HFFc6 (cell line): Measurements from ENCODE around the gene UBD. TPM values are rescaled to one million over a fixed set of nuclear protein-coding genes. Genes with fewer than 3 reads are reported as not detected.

ENCODE experiments used
- DNase-seq: peaks from one replicate; pipeline ENCODE4 v3.0.0-alpha.2; 2018
- H3K27ac Mint-ChIP-seq: 2 replicates; pipeline ENCODE4 v1.8.0; 2020; ENCODE audit warnings: mild to moderate bottlenecking, mixed read lengths
- H3K27me3 Mint-ChIP-seq: 2 replicates; pipeline ENCODE4 v1.8.0; 2021; ENCODE audit warnings: mild to moderate bottlenecking, moderate library complexity, mixed read lengths; ENCODE audit not compliant: insufficient read depth
- H3K36me3 Mint-ChIP-seq: 2 replicates; pipeline ENCODE4 v1.8.0; 2021; ENCODE audit warnings: low read depth, mixed read lengths
- H3K4me1 Mint-ChIP-seq: 2 replicates; pipeline ENCODE4 v1.8.0; 2020; ENCODE audit warnings: low read depth, mixed read lengths
- H3K4me3 Mint-ChIP-seq: 2 replicates; pipeline ENCODE4 v1.8.0; 2020; ENCODE audit warnings: mild to moderate bottlenecking, moderate library complexity, mixed read lengths
- H3K9me3 Mint-ChIP-seq: 2 replicates; pipeline ENCODE4 v1.8.0; 2020; ENCODE audit warnings: mild to moderate bottlenecking, mixed read lengths
- total RNA-seq, 6 experiments: library from RNA; stranded (reverse); fragmentation: NEBNext Ultra II Directional; extraction: Animal tissue kit (Norgen Biotek cat#: 25700); gene quantifications; 2 replicates in 1 of 6; 3 replicates in 5 of 6; pipeline ENCODE4 v1.2.3, GENCODE V29; 2021
- TF ChIP-seq, protein P1 (sequence below): fragments of 200-600 bp; sonication (generic); IDR thresholded peaks from 2 replicates; pipeline ENCODE4 v1.5.0; 2021; ENCODE audit warnings: antibody characterized with exemption, mild to moderate bottlenecking

Gene UBD
- total RNA-seq, 6 experiments from 2014 or later, result not detected

DNA sequence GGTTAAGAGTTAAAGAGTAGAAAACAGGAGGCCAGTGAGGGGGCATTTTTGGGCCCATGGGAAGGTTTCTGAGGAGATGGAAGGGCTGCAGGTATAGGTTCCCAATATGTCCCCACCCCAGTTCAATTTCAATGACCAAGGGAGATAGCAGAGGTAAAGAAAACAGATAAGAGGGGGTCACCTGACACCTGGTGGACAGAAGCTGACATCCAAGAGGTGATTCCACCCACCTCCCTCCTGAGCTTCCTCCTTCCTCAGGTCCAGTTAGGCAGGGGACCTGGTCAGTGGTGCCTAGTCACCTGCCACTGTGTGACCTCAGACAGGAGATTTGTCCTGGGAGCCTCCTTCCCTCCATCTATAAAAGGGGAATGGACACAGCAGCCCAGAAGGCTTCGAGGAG is 42.3 kb downstream of the UBD start:
- no peaks in the 10 kb centered on the region; the same call in 1 of the 2 replicates for H3K27me3 Mint-ChIP-seq
- no peaks in the 10 kb centered on the region for H3K4me1 Mint-ChIP-seq
- no peaks in the 10 kb centered on the region for H3K36me3 Mint-ChIP-seq
- H3K27ac Mint-ChIP-seq, result no peak overlapping the region
- H3K4me3 Mint-ChIP-seq, result no peak overlapping the region
- peaks cover 10% of the 10 kb centered on the region for H3K9me3 Mint-ChIP-seq
- TF ChIP-seq, protein P1, sequence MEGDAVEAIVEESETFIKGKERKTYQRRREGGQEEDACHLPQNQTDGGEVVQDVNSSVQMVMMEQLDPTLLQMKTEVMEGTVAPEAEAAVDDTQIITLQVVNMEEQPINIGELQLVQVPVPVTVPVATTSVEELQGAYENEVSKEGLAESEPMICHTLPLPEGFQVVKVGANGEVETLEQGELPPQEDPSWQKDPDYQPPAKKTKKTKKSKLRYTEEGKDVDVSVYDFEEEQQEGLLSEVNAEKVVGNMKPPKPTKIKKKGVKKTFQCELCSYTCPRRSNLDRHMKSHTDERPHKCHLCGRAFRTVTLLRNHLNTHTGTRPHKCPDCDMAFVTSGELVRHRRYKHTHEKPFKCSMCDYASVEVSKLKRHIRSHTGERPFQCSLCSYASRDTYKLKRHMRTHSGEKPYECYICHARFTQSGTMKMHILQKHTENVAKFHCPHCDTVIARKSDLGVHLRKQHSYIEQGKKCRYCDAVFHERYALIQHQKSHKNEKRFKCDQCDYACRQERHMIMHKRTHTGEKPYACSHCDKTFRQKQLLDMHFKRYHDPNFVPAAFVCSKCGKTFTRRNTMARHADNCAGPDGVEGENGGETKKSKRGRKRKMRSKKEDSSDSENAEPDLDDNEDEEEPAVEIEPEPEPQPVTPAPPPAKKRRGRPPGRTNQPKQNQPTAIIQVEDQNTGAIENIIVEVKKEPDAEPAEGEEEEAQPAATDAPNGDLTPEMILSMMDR, result no peak
- no peak for DNase-seq

DNA sequence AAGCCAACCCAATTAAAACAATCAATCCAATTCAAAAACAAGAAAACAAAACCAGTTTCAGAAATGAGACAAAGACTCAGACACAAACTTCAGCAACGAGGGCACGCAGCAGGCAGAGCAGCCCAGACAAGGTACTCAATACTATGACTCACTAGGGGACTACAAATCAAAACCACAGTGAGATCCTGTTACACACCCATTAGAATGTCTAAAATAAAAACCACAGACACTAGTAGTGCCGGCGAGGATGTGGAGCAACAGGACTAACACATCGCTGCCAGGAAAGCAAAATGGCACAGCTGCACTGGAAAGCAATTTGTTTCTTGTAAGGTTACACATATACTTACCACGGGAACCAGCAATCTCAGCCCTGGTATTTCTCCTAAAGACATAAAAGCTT is 43.4 kb downstream of the UBD start:
- Mint-ChIP-seq H3K4me1 (no peaks in the 10 kb centered on the region), H3K36me3 (no peaks in the 10 kb centered on the region), H3K4me3 (no peak overlapping the region), H3K9me3 (peaks cover 19% of the 10 kb centered on the region), H3K27ac (no peak overlapping the region), H3K27me3 (no peaks in the 10 kb centered on the region; the same call in 1 of the 2 replicates)
- TF ChIP-seq, protein P1, result no peak
- DNase-seq, result no peak

DNA sequence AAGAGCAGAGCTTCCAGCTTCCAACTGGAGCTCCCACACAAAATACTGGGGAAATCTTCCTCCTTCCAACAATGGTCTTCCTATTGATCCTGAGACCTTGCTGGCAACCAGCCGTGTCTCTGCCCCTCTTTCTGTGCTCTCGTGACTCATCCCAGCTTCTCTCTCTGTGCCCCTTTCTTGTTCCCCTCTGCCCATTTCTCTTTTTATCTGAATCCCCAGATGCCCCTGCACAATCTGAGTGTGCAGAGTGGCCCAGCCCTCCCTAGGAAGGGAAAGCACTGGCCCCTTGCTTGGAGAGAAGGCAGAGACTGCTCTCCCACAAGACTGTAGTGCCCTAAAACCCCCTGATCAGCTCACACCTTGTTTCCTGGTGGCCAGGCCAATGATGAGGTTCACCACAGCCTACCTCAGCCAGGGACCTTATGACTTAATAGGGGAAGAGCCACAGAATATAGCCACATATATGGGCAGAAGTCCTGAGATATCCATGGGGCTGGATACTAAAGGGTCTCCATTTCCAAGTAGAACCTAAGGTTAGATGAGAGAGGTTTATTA is 48.7 kb downstream of the UBD start:
- H3K9me3 Mint-ChIP-seq, result peaks cover 33% of the 10 kb centered on the region
- no peak overlapping the region for H3K27ac Mint-ChIP-seq
- no peaks in the 10 kb centered on the region; the same call in 1 of the 2 replicates for H3K36me3 Mint-ChIP-seq
- no peak overlapping the region for H3K4me3 Mint-ChIP-seq
- TF ChIP-seq, protein P1, result no peak
- DNase-seq, result no peak
- no peaks in the 10 kb centered on the region for H3K4me1 Mint-ChIP-seq
- H3K27me3 Mint-ChIP-seq, result peaks cover 2% of the 10 kb centered on the region

DNA sequence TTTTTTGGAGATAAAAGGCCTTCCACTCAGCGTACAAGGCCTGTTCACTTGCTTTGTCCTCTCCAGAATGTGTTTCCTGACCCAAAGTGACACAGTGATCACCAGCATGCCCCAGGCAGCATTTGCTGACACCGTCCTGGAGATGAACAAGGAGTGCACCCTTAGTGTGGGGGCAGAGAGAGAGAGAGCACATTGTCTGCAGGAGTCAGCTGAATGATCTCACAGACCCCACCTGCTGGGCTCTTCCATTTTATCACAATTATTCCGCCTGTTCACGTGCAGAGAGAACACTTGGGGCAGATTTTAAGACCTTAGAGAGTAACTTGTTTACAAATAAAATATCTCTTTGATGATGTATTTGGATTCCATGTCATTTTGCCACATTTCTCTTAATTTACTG is 49.3 kb downstream of the UBD start:
- TF ChIP-seq, protein P1, result no peak
- no peaks in the 10 kb centered on the region; the same call in 1 of the 2 replicates for H3K36me3 Mint-ChIP-seq
- peaks cover 39% of the 10 kb centered on the region for H3K9me3 Mint-ChIP-seq
- no peak overlapping the region for H3K27ac Mint-ChIP-seq
- DNase-seq, result no peak
- peaks cover 2% of the 10 kb centered on the region for H3K27me3 Mint-ChIP-seq
- no peaks in the 10 kb centered on the region for H3K4me1 Mint-ChIP-seq
- no peak overlapping the region for H3K4me3 Mint-ChIP-seq

DNA sequence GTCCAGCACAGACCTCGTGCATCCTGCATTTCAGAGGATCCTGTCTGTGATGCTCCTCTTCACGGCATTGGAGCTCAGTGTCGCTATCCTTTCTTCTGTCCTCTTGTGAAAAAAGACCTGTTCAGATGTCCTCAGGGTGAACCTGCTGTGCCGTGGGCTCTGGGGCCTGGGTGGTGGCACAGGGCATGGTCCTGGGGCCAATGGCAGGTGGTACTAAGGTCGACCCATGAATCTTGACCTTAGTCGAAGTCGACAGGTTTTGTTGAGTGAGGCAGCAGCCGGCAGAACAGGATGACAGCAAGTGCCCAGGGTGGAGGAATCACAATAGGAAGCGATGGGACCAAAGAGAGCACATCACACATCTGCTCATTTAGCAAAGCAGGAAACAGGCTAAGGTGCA is 49.8 kb downstream of the UBD start:
- Mint-ChIP-seq H3K27me3 (peaks cover 2% of the 10 kb centered on the region), H3K4me3 (no peak overlapping the region), H3K36me3 (no peaks in the 10 kb centered on the region; the same call in 1 of the 2 replicates), H3K27ac (no peak overlapping the region), H3K4me1 (no peaks in the 10 kb centered on the region), H3K9me3 (peaks cover 44% of the 10 kb centered on the region)
- no peak for DNase-seq
- TF ChIP-seq, protein P1, result no peak

DNA sequence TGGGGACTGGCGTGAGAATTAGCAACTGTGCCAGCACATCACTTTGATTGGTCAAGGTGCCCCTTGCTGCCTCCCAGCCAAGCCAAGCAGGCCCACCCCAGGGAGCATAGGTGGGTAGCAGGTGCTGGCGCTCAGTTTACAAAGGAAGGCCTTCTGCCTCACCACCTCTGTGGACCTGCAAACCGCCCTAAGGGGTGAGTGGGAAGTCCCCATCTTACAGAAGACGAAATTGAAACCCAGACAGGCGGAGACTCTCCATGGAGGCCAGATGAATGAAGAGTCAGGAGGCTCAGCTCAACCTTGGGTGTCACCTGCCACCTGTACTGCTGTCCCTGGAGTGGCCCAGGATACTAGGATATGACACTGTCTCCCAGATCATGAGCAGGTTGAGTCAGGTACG is 50.3 kb downstream of the UBD start:
- no peak overlapping the region for H3K27ac Mint-ChIP-seq
- no peak overlapping the region for H3K4me3 Mint-ChIP-seq
- no peak for DNase-seq
- TF ChIP-seq, protein P1, result no peak
- H3K9me3 Mint-ChIP-seq, result peaks cover 46% of the 10 kb centered on the region
- no peaks in the 10 kb centered on the region for H3K4me1 Mint-ChIP-seq
- H3K36me3 Mint-ChIP-seq, result no peaks in the 10 kb centered on the region; the same call in 1 of the 2 replicates
- peaks cover 2% of the 10 kb centered on the region for H3K27me3 Mint-ChIP-seq
